HepG2 (cell line): ENCODE data around the gene MYO7A. TPM values are rescaled to one million over a fixed set of nuclear protein-coding genes. Genes with fewer than 3 reads are reported as not detected.

Experiments
- ATAC-seq: fragments of 200-7000 bp; cut with Tn5 transposase; 3 replicates; pipeline ENCODE4 v1.9.1; 2020; ENCODE audit warnings: mild to moderate bottlenecking, moderate library complexity
- BruUV-seq: library from RNA; stranded (reverse); fragments of 400-500 nt; replicated peaks from 2 replicates; lab custom pipeline; 2021; lab: Mats Ljungman, UMichigan
- CTCF ChIA-PET: fragments of 300-600 bp; formaldehyde crosslinking; extraction: SDS; loops from one replicate; lab custom pipeline; 2021; ENCODE audit warnings: low total read pairs, inconsistent platforms, low intra/inter-chr PET ratio; lab: Yijun Ruan, JAX
- POLR2A ChIA-PET: fragments of 350-600 bp; sonication (Branson Sonifier 250); formaldehyde crosslinking; loops from one replicate; lab custom pipeline; 2020; ENCODE audit warnings: antibody characterized with exemption, inconsistent platforms; lab: Yijun Ruan, JAX
- DNase-seq: peaks from one replicate; pipeline ENCODE4 v3.0.0-alpha.2; 2015; ENCODE audit warnings: low spot score
- FAIRE-seq: peaks from 3 replicates; lab custom pipeline; 2011; peaks lifted over from hg19 to GRCh38; lab: Jason Lieb, UNC
- H2AFZ ChIP-seq: one replicate; pipeline ENCODE4 v1.6.1; 2011; ENCODE audit warnings: low read length, inconsistent platforms
- H3K27ac ChIP-seq: fragments of 300-600 bp; 3 replicates; pipeline ENCODE4 v1.8.0; 2011; ENCODE audit warnings: mixed run types, mild to moderate bottlenecking, mixed read lengths, low read length, inconsistent platforms; ENCODE audit not compliant: insufficient read depth; ENCODE audit errors: extremely low read length
- H3K27me3 ChIP-seq, 2 experiments: fragments of 200-600 bp in 1 of 2; 2 replicates in 1 of 2; 3 replicates in 1 of 2; pipeline versions ENCODE4 v1.6.0 to v1.8.0; 2011; ENCODE audit warnings: low read length in 2 of 2, mild to moderate bottlenecking in 2 of 2, moderate library complexity in 2 of 2, inconsistent platforms in 1 of 2; ENCODE audit not compliant: insufficient read depth in 2 of 2, control insufficient read depth in 1 of 2
- H3K36me3 ChIP-seq, 2 experiments: fragments of 200-600 bp in 1 of 2; replicated peaks in 1 of 2; 2 replicates in 1 of 2; 3 replicates in 1 of 2; pipeline versions ENCODE4 v1.5.1 to v1.8.0; 2011; ENCODE audit warnings: low read length in 2 of 2, inconsistent platforms in 1 of 2; ENCODE audit not compliant: insufficient read depth in 2 of 2, control insufficient read depth in 1 of 2
- H3K4me1 ChIP-seq: 2 replicates; pipeline ENCODE4 v1.5.1; 2012; ENCODE audit warnings: low read length, inconsistent platforms; ENCODE audit not compliant: insufficient read depth
- H3K4me2 ChIP-seq: 2 replicates; pipeline ENCODE4 v1.6.0; 2011; ENCODE audit warnings: low read depth, low read length, inconsistent platforms
- H3K4me3 ChIP-seq, 3 experiments: fragments of 200-600 bp in 1 of 3; sonication (generic), shearing (Covaris generic) in 1 of 3; replicated peaks in 1 of 3; 2 replicates each; pipeline ENCODE4 v1.5.1; 2011 to 2016; ENCODE audit warnings: low read length in 3 of 3, inconsistent platforms in 2 of 3, low read depth in 2 of 3, mild to moderate bottlenecking in 2 of 3, control low read depth in 1 of 3, mixed read lengths in 1 of 3; ENCODE audit not compliant: insufficient read depth in 1 of 3
- H3K79me2 ChIP-seq: one replicate; pipeline ENCODE4 v1.6.1; 2011; ENCODE audit warnings: low read length, inconsistent platforms; ENCODE audit not compliant: insufficient read depth
- H3K9ac ChIP-seq: 2 replicates; pipeline ENCODE4 v1.6.0; 2011; ENCODE audit warnings: mild to moderate bottlenecking, low read depth, low read length, inconsistent platforms; ENCODE audit not compliant: insufficient read depth
- H3K9me3 ChIP-seq: 2 replicates; pipeline ENCODE4 v1.5.1; 2012; ENCODE audit warnings: mild to moderate bottlenecking, low read length
- H4K20me1 ChIP-seq: 2 replicates; pipeline ENCODE4 v1.6.0; 2011; ENCODE audit warnings: inconsistent platforms, mild to moderate bottlenecking, low read length, moderate library complexity; ENCODE audit not compliant: insufficient read depth
- AGO2 ChIP-seq: fragments of 200-400 bp; formaldehyde crosslinking; optimal IDR thresholded peaks from 2 replicates; pipeline ENCODE3; 2017; ENCODE audit warnings: mild to moderate bottlenecking, low read depth, low read length, moderate library complexity
- AHDC1 ChIP-seq: sonication (generic); formaldehyde crosslinking; IDR thresholded peaks from 2 replicates; pipeline ENCODE4 v1.5.1; 2020; ENCODE audit warnings: mild to moderate bottlenecking, missing genetic modification reagents, borderline replicate concordance
- CBX2 ChIP-seq, 2 experiments: fragments of 200-600 bp in 1 of 2; sonication (generic); formaldehyde crosslinking in 1 of 2; IDR thresholded peaks; 2 replicates each; pipeline versions ENCODE4 v1.7.0 to v1.8.1; 2018 to 2022; ENCODE audit warnings: low read depth in 2 of 2, low read length in 1 of 2, mild to moderate bottlenecking in 1 of 2, missing genetic modification reagents in 1 of 2
- HDAC6 ChIP-seq: fragments of 200-600 bp; sonication (generic); IDR thresholded peaks from 2 replicates; pipeline ENCODE4 v1.7.0; 2017; ENCODE audit warnings: mild to moderate bottlenecking, antibody characterized with exemption, low read length, low read depth
- NFE2L1 ChIP-seq: sonication (generic); formaldehyde crosslinking; IDR thresholded peaks from 2 replicates; pipeline ENCODE4 v1.4.0; 2020; ENCODE audit warnings: missing genetic modification reagents, mild to moderate bottlenecking, borderline replicate concordance
- NR2F6 ChIP-seq, 2 experiments: IDR thresholded peaks; 2 replicates each; pipeline ENCODE4 v1.6.1; 2016; ENCODE audit warnings: antibody characterized with exemption in 1 of 2, mild to moderate bottlenecking in 1 of 2
- SIX4 ChIP-seq: sonication (generic); formaldehyde crosslinking; IDR thresholded peaks from 2 replicates; pipeline ENCODE4 v1.4.0; 2020; ENCODE audit warnings: missing genetic modification reagents
- SRSF1 ChIP-seq: fragments of 200-400 bp; formaldehyde crosslinking; optimal IDR thresholded peaks from 2 replicates; pipeline ENCODE3; 2017; ENCODE audit warnings: mild to moderate bottlenecking, low read depth, low read length, moderate library complexity
- TBL1XR1 ChIP-seq: fragments of 150-350 bp; IDR thresholded peaks from 2 replicates; pipeline ENCODE4 v1.6.1; 2014; ENCODE audit warnings: borderline replicate concordance, low read length; ENCODE audit not compliant: partially characterized antibody
- ZNF768 ChIP-seq: sonication (generic); formaldehyde crosslinking; IDR thresholded peaks from 2 replicates; pipeline ENCODE4 v1.4.0; 2020; ENCODE audit warnings: missing genetic modification reagents
- WGBS: methylation state at CpG from one replicate; pipeline ENCODE4 v1.1.6; 2017; ENCODE audit warnings: low lambda C conversion rate; 5-methylcytosine and 5-hydroxymethylcytosine counted together
- in situ Hi-C: cut with HindIII; loops from 2 replicates; pipeline ENCODE4 v1.10.0; 2017; ENCODE audit warnings: low pct_unique_long_range_greater_than_20kb; ENCODE audit not compliant: extremely low pct_ligation_motif_present
- intact Hi-C: fragments of 100-400 bp; cut with micrococcal nuclease; formaldehyde crosslinking; loops from one replicate; pipeline ENCODE4 v1.10.0; 2022; ENCODE audit not compliant: unreplicated experiment
- polyA plus RNA-seq, 8 experiments: library from polyadenylated mRNA; depleted of rRNA in 3 of 8; stranded (reverse) in 7 of 8; unstranded in 1 of 8; fragments of >200 nt; fragmentation: Illumina TruSeq in 4 of 8; extraction: Trizol in 4 of 8; gene quantifications; 2 replicates each; pipeline versions ENCODE4 v1.2.1 to v1.2.3, GENCODE V29; 2011 to 2016; ENCODE audit warnings: low read depth in 4 of 8, missing spikeins in 1 of 8, mixed read lengths in 1 of 8; ENCODE audit not compliant: insufficient read depth in 1 of 8
- total RNA-seq, 5 experiments: library from RNA; depleted of rRNA; stranded (reverse); fragments of >200 nt; fragmentation: Illumina TruSeq; extraction: Trizol; gene quantifications; 2 replicates each; pipeline ENCODE4 v1.2.3, GENCODE V29; 2016; ENCODE audit warnings: low read depth in 1 of 5
- TF ChIP-seq, protein P1 (sequence below): sonication (generic); formaldehyde crosslinking; IDR thresholded peaks from 2 replicates; pipeline ENCODE4 v1.4.0; 2020; ENCODE audit warnings: missing genetic modification reagents, borderline replicate concordance

The MYO7A gene
- total and polyA plus RNA-seq, 2 of the 13 experiments (the other 11 are each of a cell fraction or from before 2014, with no cell fraction given) = 7.5 to 10.0 TPM

DNA sequence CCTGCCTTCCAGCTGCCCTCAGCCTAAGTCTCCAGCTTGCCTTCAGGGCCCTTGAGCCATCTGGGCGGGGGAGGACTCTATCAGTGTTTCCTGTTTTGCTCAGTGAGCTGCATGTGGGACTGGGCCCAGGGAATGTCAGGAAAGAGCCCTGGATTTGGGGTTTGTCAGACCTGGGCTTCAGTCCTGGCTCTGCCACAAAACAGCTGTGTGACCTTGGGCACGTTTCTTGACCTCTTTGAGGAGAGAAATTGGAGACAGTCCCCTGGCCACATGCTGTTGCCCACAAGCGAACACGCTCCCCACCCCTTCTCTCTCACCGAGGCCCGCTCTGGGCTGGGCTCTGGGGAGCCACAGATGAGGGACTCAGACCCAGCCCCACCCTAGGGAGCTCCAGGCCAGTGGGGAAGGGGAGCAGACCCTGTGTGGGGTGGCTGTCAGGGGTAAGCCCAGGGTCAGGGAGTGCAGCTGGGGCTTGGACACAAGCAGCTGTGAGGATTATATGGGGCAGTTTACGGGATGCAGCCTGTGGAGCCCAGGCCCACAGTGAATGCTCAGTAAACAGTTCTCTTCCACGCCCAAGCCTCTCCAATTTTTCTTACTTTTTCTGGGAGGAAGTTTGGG lies 12.3 kb downstream of the MYO7A start:
- ChIA-PET CTCF (no interaction called here), POLR2A (interaction anchor here (1.5 to 1.7 kb wide), 2 partner anchors 10 to 12 kb away, joined by 6 to 9 read pairs; partner anchors contain the start of gene MYO7A)
- no peak overlapping the region for H3K9ac ChIP-seq
- no peak overlapping the region for H3K4me2 ChIP-seq
- in situ Hi-C loops (no loop called here), intact Hi-C loops (no loop called here)
- BruUV-seq = no TSS peak
- H3K27ac ChIP-seq = no peak overlapping the region
- H3K9me3 ChIP-seq = no peaks in the 10 kb centered on the region
- H2AFZ ChIP-seq = no peak overlapping the region
- H3K4me1 ChIP-seq = peaks cover 70% of the 10 kb centered on the region
- H3K79me2 ChIP-seq = no peaks in the 10 kb centered on the region
- H3K27me3 ChIP-seq = no peaks in the 10 kb centered on the region
- 77% methylated on average over 5 of the region's 8 CpGs for WGBS
- DNase-seq (no peak), ATAC-seq (no peak), FAIRE-seq (no peak)
- no peak overlapping the region for H3K4me3 ChIP-seq
- no peaks in the 10 kb centered on the region for H3K36me3 ChIP-seq
- H4K20me1 ChIP-seq = no peaks in the 10 kb centered on the region
- TF ChIP-seq TBL1XR1 (no peak), NFE2L1 (CRISPR knock-in tag) (no peak), SRSF1 (no peak), CBX2 (IDR thresholded peaks at IDR 0.05; ENCODE audit: low read depth, low read length) (no peak), CBX2 (CRISPR knock-in tag; IDR thresholded peaks at IDR 0.05; ENCODE audit: low read depth) (no peak), ZNF768 (CRISPR knock-in tag) (no peak), AGO2 (no peak), SIX4 (CRISPR knock-in tag) (no peak), AHDC1 (CRISPR knock-in tag) (no peak), NR2F6 (IDR thresholded peaks at IDR 0.05) (no peak), NR2F6 (CRISPR knock-in tag; IDR thresholded peaks at IDR 0.05) (0 out of 2 replicates have a peak, but pooled peaks have one; percentile 11), HDAC6 (no peak)
- TF ChIP-seq, protein P1, sequence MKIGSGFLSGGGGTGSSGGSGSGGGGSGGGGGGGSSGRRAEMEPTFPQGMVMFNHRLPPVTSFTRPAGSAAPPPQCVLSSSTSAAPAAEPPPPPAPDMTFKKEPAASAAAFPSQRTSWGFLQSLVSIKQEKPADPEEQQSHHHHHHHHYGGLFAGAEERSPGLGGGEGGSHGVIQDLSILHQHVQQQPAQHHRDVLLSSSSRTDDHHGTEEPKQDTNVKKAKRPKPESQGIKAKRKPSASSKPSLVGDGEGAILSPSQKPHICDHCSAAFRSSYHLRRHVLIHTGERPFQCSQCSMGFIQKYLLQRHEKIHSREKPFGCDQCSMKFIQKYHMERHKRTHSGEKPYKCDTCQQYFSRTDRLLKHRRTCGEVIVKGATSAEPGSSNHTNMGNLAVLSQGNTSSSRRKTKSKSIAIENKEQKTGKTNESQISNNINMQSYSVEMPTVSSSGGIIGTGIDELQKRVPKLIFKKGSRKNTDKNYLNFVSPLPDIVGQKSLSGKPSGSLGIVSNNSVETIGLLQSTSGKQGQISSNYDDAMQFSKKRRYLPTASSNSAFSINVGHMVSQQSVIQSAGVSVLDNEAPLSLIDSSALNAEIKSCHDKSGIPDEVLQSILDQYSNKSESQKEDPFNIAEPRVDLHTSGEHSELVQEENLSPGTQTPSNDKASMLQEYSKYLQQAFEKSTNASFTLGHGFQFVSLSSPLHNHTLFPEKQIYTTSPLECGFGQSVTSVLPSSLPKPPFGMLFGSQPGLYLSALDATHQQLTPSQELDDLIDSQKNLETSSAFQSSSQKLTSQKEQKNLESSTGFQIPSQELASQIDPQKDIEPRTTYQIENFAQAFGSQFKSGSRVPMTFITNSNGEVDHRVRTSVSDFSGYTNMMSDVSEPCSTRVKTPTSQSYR (CRISPR knock-in tag) = peak; percentile 11; the same call in 1 of the 2 replicates
